Breast epithelium (tissue), 4 donors: ENCODE results near the gene KLK7. TPM values are rescaled to one million over a fixed set of nuclear protein-coding genes. Genes with fewer than 3 reads are reported as not detected.

Experiments used
- DNase-seq, 2 donors: peaks; one replicate each; pipeline ENCODE4 v3.0.0-alpha.2; 2019; ENCODE audit warnings: low spot score in 2 of 2
- H3K27ac ChIP-seq, 2 donors: fragments of 200-600 bp; sonication (generic) in 1 of 2; one replicate each; pipeline ENCODE4 v1.5.1; 2016 to 2019; ENCODE audit warnings: mild to moderate bottlenecking in 1 of 2
- H3K27me3 ChIP-seq, 2 donors: fragments of 200-600 bp; sonication (generic) in 1 of 2; one replicate each; pipeline versions ENCODE4 v1.5.1 to v1.6.0; 2017 to 2019; ENCODE audit warnings: control low read depth in 1 of 2, mild to moderate bottlenecking in 1 of 2
- H3K36me3 ChIP-seq: fragments of 200-600 bp; one replicate; pipeline ENCODE4 v1.5.1; 2019
- H3K4me1 ChIP-seq, 2 donors: fragments of 200-600 bp; sonication (generic); one replicate each; pipeline ENCODE4 v1.5.1; 2016 to 2019; ENCODE audit warnings: control low read depth in 1 of 2
- H3K4me3 ChIP-seq, 3 donors: fragments of 200-600 bp; sonication (generic); 1 replicate in 2 of 3; 2 replicates in 1 of 3; pipeline ENCODE4 v1.5.1; 2016 to 2019; ENCODE audit warnings: mild to moderate bottlenecking in 3 of 3, moderate library complexity in 2 of 3
- H3K9me3 ChIP-seq, 2 donors: fragments of 200-600 bp; sonication (generic) in 1 of 2; one replicate each; pipeline ENCODE4 v1.5.1; 2016 to 2019; ENCODE audit warnings: control low read depth in 1 of 2
- CTCF ChIP-seq, 3 donors: fragments of 450-650 bp; IDR thresholded peaks; one replicate each; pipeline ENCODE4 v1.5.1; 2016 to 2017; ENCODE audit warnings: antibody characterized with exemption in 3 of 3, mild to moderate bottlenecking in 3 of 3, moderate library complexity in 3 of 3
- POLR2A ChIP-seq: fragments of 450-650 bp; IDR thresholded peaks from one replicate; pipeline ENCODE4 v1.6.1; 2016; ENCODE audit warnings: antibody characterized with exemption, mild to moderate bottlenecking, moderate library complexity
- POLR2AphosphoS5 ChIP-seq, 3 donors: sonication (generic); formaldehyde crosslinking; IDR thresholded peaks; one replicate each; pipeline ENCODE4 v1.6.1; 2017; ENCODE audit warnings: antibody characterized with exemption in 3 of 3
- intact Hi-C: fragments of 100-400 bp; cut with DNase I; formaldehyde crosslinking; loops from one replicate; pipeline ENCODE4 v1.15.1; 2023; ENCODE audit warnings: low total_unique reads
- total RNA-seq, 3 donors: library from RNA; depleted of rRNA; stranded (reverse); fragments of >200 nt; gene quantifications; one replicate each; pipeline ENCODE4 v1.1.0, GENCODE V29; 2016

The KLK7 gene
- total RNA-seq, 3 donors from 2014 or later: 7.5 to 103 TPM; not detected in 1

GRCh38 chr19:51027873-51028272 lies 44.2 kb upstream of the KLK7 start:
- intact Hi-C loops: no loop called here
- Histone ChIP-seq H3K9me3 (no peaks in the 10 kb centered on the region), H3K4me1 (no peaks in the 10 kb centered on the region), H3K36me3 (no peaks in the 10 kb centered on the region), H3K27me3 (peaks cover 0 to 32% of the 10 kb centered on the region in 2 donors), H3K27ac (peak overlapping the region in 1 of 2 donors; percentile 82), H3K4me3 (no peak overlapping the region)
- TF ChIP-seq CTCF (IDR thresholded peaks at IDR 0.05) (no peak), POLR2A (no peak), POLR2AphosphoS5 (IDR thresholded peaks at IDR 0.05) (no peak)
- no peak for DNase-seq

GRCh38 chr19:51027126-51027806 lies 43.5 kb upstream of the KLK7 start:
- no peaks in the 10 kb centered on the region for H3K36me3 ChIP-seq
- H3K4me1 ChIP-seq: no peaks in the 10 kb centered on the region
- peak overlapping the region in 2 of 3 donors; percentile 8 to 39 for H3K4me3 ChIP-seq
- TF ChIP-seq POLR2AphosphoS5 (IDR thresholded peaks at IDR 0.05): no peak
- TF ChIP-seq CTCF (IDR thresholded peaks at IDR 0.05): no peak
- no peak for TF ChIP-seq POLR2A
- no peaks in the 10 kb centered on the region for H3K9me3 ChIP-seq
- H3K27me3 ChIP-seq: peaks cover 0 to 32% of the 10 kb centered on the region in 2 donors
- peak overlapping the region; percentile 55 to 82 for H3K27ac ChIP-seq
- no peak for DNase-seq
- intact Hi-C loops: no loop called here

- Histone ChIP-seq H3K9me3 (no peaks in the 10 kb centered on the region), H3K36me3 (no peaks in the 10 kb centered on the region), H3K27ac (peak within 1 kb of the TSS; percentile 55 to 82), H3K27me3 (peaks cover 0 to 32% of the 10 kb centered on the region in 2 donors), H3K4me1 (no peaks in the 10 kb centered on the region), H3K4me3 (peak within 1 kb of the TSS in 2 of 3 donors; percentile 8 to 39)
- intact Hi-C loops: no loop called here
- TF ChIP-seq POLR2A (no peak), CTCF (IDR thresholded peaks at IDR 0.05) (no peak), POLR2AphosphoS5 (IDR thresholded peaks at IDR 0.05) (no peak)
- DNase-seq: no peak
These were observed 42.8 kb upstream of the KLK7 start, which contains the start of gene KLK11 for GRCh38 chr19:51026554-51026831. Gene KLK11, minus strand, starts transcription at chr19:51026616. Its CDS starts 985 bp downstream, at chr19:51025631.

- intact Hi-C loops: no loop called here
- DNase-seq: no peak
- peaks cover 0 to 32% of the 10 kb centered on the region in 2 donors for H3K27me3 ChIP-seq
- no peaks in the 10 kb centered on the region for H3K36me3 ChIP-seq
- peak overlapping the region in 2 of 3 donors; percentile 6 to 39 for H3K4me3 ChIP-seq
- TF ChIP-seq POLR2A (no peak), CTCF (IDR thresholded peaks at IDR 0.05) (no peak), POLR2AphosphoS5 (IDR thresholded peaks at IDR 0.05) (no peak)
- no peaks in the 10 kb centered on the region for H3K4me1 ChIP-seq
- H3K9me3 ChIP-seq: no peaks in the 10 kb centered on the region
- peak overlapping the region; percentile 4 to 82 for H3K27ac ChIP-seq
These were observed 42.3 kb upstream of the KLK7 start for GRCh38 chr19:51025809-51026553.

GRCh38 chr19:51025401-51025800 lies 41.7 kb upstream of the KLK7 start:
- no peak for DNase-seq
- no peak overlapping the region for H3K4me3 ChIP-seq
- no peaks in the 10 kb centered on the region for H3K4me1 ChIP-seq
- intact Hi-C loops: no loop called here
- TF ChIP-seq POLR2AphosphoS5 (IDR thresholded peaks at IDR 0.05): no peak
- no peaks in the 10 kb centered on the region for H3K9me3 ChIP-seq
- peaks cover 0 to 32% of the 10 kb centered on the region in 2 donors for H3K27me3 ChIP-seq
- H3K27ac ChIP-seq: peak overlapping the region in 1 of 2 donors; percentile 82
- H3K36me3 ChIP-seq: no peaks in the 10 kb centered on the region
